OCI-LY1 (cell line): ENCODE measurements around the gene SRP72.

Experiments
- H2AFZ ChIP-seq: fragments of 200-600 bp; sonication (generic), shearing (Covaris generic); 2 replicates; pipeline ENCODE4 v1.6.0; 2014; ENCODE audit warnings: antibody characterized with exemption, mild to moderate bottlenecking, low read length
- H3F3A ChIP-seq: fragments of 200-600 bp; sonication (generic), shearing (Covaris generic); 2 replicates; pipeline ENCODE4 v1.6.0; 2014; ENCODE audit warnings: mild to moderate bottlenecking, antibody characterized with exemption, low read length, moderate library complexity; ENCODE audit not compliant: insufficient read depth
- H3K27ac ChIP-seq: fragments of 200-600 bp; sonication (generic); 2 replicates; pipeline ENCODE4 v1.5.1; 2014; ENCODE audit warnings: low read length, mixed run types, mild to moderate bottlenecking, low read depth; ENCODE audit not compliant: poor library complexity, severe bottlenecking
- H3K27me3 ChIP-seq: fragments of 200-600 bp; sonication (generic); 2 replicates; pipeline ENCODE4 v1.6.0; 2014; ENCODE audit warnings: antibody characterized with exemption, mild to moderate bottlenecking, low read length, moderate library complexity; ENCODE audit not compliant: insufficient read depth
- H3K36me3 ChIP-seq: fragments of 200-600 bp; sonication (generic); 2 replicates; pipeline ENCODE4 v1.6.1; 2014; ENCODE audit warnings: mild to moderate bottlenecking, antibody characterized with exemption, low read length, moderate library complexity, mixed read lengths; ENCODE audit not compliant: insufficient read depth
- H3K4me1 ChIP-seq: fragments of 200-600 bp; sonication (generic); 2 replicates; pipeline ENCODE4 v1.5.1; 2014; ENCODE audit warnings: mild to moderate bottlenecking, low read length, moderate library complexity; ENCODE audit not compliant: insufficient read depth, severe bottlenecking
- H3K4me2 ChIP-seq: fragments of 200-600 bp; sonication (generic), shearing (Covaris generic); 2 replicates; pipeline ENCODE4 v1.6.1; 2014; ENCODE audit warnings: low read length
- H3K4me3 ChIP-seq: fragments of 200-600 bp; sonication (generic); 2 replicates; pipeline ENCODE4 v1.5.1; 2014; ENCODE audit warnings: low read length, low read depth, mild to moderate bottlenecking, mixed read lengths; ENCODE audit not compliant: poor library complexity, severe bottlenecking
- H3K79me2 ChIP-seq: fragments of 200-600 bp; shearing (Covaris generic); 2 replicates; pipeline ENCODE4 v1.6.1; 2016; ENCODE audit warnings: mixed run types, low read length, mixed read lengths; ENCODE audit not compliant: insufficient read depth
- H3K9ac ChIP-seq: fragments of 200-600 bp; sonication (generic), shearing (Covaris generic); 2 replicates; pipeline ENCODE4 v1.6.1; 2014; ENCODE audit warnings: mild to moderate bottlenecking, low read length, mixed read lengths
- H3K9me2 ChIP-seq: fragments of 200-600 bp; sonication (generic), shearing (Covaris generic); 2 replicates; pipeline ENCODE4 v1.6.1; 2014; ENCODE audit warnings: low read depth, mild to moderate bottlenecking, low read length, mixed read lengths
- H3K9me3 ChIP-seq: fragments of 200-600 bp; shearing (Covaris generic); 2 replicates; pipeline ENCODE4 v1.6.1; 2014; ENCODE audit warnings: low read length, mixed read lengths
- H4K20me1 ChIP-seq: fragments of 200-600 bp; sonication (generic), shearing (Covaris generic); 2 replicates; pipeline ENCODE4 v1.6.0; 2016; ENCODE audit warnings: mild to moderate bottlenecking, low read length; ENCODE audit not compliant: insufficient read depth
- EZH2 ChIP-seq: fragments of 200-600 bp; sonication (generic), shearing (Covaris generic); IDR thresholded peaks from 2 replicates; pipeline ENCODE4 v1.8.0; 2017; ENCODE audit warnings: borderline replicate concordance, mixed run types, mild to moderate bottlenecking, antibody characterized with exemption, low read length, moderate library complexity, mixed read lengths
- TF ChIP-seq, protein P1 (sequence below): fragments of 200-600 bp; sonication (generic), shearing (Covaris generic); IDR thresholded peaks from 2 replicates; pipeline ENCODE4 v1.5.1; 2017; ENCODE audit warnings: mild to moderate bottlenecking, antibody characterized with exemption, low read length, moderate library complexity, mixed read lengths

Gene SRP72

DNA sequence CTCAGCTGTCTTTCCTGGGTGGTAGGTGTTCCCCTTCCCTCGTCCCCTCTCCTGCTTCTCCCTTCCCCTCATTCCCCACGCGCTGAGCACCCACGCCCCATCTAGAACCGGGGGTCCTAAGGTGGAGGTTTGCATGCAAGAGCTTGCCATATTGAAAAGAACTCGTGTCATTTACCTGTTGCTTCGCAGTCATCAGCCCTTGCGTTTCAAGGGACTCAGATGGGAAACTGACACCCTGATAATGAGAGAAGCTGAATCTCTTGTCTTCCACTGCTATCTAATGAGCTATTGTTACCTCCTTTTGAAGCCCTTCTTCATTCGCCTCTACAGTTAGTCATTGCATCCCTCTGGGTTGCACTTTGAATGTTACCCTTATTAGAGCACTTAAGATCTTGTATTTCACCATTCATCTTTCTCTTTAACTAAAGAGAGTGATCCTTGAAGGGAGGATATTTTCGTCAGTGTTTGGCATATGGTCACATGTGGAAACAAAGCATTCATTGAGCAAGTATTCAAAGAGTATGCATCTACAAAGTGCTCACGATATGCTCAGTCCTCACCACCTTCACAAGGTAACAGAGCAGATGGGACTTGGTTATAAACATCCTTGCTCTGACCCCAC lies 63.8 kb downstream of the SRP72 start:
- Histone ChIP-seq H3K4me2 (peak overlapping the region; percentile 79), H3K79me2 (no peaks in the 10 kb centered on the region), H3K4me3 (peak overlapping the region; percentile 60), H3K9me3 (no peaks in the 10 kb centered on the region), H3K36me3 (no peaks in the 10 kb centered on the region), H3K27ac (no peak overlapping the region), H3F3A (no peaks in the 10 kb centered on the region), H4K20me1 (no peaks in the 10 kb centered on the region), H3K4me1 (peaks cover 8% of the 10 kb centered on the region), H3K9ac (no peak overlapping the region), H3K27me3 (no peaks in the 10 kb centered on the region; the same call in 1 of the 2 replicates), H3K9me2 (no peaks in the 10 kb centered on the region), H2AFZ (no peak overlapping the region)
- TF ChIP-seq, protein P1, sequence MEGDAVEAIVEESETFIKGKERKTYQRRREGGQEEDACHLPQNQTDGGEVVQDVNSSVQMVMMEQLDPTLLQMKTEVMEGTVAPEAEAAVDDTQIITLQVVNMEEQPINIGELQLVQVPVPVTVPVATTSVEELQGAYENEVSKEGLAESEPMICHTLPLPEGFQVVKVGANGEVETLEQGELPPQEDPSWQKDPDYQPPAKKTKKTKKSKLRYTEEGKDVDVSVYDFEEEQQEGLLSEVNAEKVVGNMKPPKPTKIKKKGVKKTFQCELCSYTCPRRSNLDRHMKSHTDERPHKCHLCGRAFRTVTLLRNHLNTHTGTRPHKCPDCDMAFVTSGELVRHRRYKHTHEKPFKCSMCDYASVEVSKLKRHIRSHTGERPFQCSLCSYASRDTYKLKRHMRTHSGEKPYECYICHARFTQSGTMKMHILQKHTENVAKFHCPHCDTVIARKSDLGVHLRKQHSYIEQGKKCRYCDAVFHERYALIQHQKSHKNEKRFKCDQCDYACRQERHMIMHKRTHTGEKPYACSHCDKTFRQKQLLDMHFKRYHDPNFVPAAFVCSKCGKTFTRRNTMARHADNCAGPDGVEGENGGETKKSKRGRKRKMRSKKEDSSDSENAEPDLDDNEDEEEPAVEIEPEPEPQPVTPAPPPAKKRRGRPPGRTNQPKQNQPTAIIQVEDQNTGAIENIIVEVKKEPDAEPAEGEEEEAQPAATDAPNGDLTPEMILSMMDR = no peak
- no peak for TF ChIP-seq EZH2

DNA sequence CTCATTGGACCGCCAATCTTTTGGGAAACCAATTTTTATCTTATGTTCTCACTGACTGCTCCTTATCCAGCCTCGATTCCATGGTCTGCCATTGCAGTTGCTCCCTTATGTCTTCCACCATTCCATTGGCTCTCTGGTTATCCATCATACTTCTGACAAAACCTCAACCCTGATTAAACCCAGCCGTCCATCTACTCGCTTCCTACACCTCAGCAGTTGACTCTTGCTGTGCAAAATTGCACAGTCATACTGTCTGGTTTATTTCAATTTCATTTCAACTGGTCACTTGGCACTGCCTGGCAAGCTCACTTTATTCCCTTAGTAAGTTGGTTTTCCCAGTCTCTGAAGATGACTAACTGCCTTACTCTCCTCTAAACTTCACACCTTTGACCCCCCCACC lies 64.4 kb downstream of the SRP72 start:
- H3K4me2 ChIP-seq = no peak overlapping the region
- no peaks in the 10 kb centered on the region; the same call in 1 of the 2 replicates for H3K27me3 ChIP-seq

DNA sequence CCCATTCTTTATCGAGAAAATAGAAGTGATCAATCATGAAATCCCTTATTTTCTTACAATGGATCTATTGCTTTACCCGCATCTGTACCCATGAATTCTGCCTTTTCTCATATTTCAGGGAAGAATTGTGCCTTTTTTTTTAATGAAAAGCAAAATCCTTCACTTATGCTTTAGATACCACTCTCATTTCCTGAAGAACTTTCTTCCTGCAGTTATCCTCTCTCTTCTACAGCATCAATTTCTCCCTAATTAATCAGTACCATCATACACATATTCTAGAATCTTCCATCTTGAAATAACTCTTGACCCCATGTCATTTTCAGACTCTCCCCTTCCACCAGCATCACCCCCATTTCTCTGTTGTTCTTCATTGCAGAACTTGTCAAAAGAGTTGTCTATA lies 64.8 kb downstream of the SRP72 start:
- peaks cover 8% of the 10 kb centered on the region for H3K4me1 ChIP-seq
- TF ChIP-seq EZH2 = no peak
- TF ChIP-seq, protein P1 = no peak
- H3K79me2 ChIP-seq = no peaks in the 10 kb centered on the region
- no peaks in the 10 kb centered on the region for H3K9me3 ChIP-seq
- no peak overlapping the region for H3K4me2 ChIP-seq
- H3K27ac ChIP-seq = no peak overlapping the region
- no peaks in the 10 kb centered on the region; the same call in 1 of the 2 replicates for H3K27me3 ChIP-seq
- no peak overlapping the region for H3K9ac ChIP-seq
- H3K36me3 ChIP-seq = no peaks in the 10 kb centered on the region
- no peak overlapping the region for H2AFZ ChIP-seq
- H3K4me3 ChIP-seq = no peak overlapping the region
- no peaks in the 10 kb centered on the region for H3K9me2 ChIP-seq
- H3F3A ChIP-seq = no peaks in the 10 kb centered on the region
- H4K20me1 ChIP-seq = no peaks in the 10 kb centered on the region

More for the DNA sequence above, 64.4 kb downstream of the SRP72 start:
- Histone ChIP-seq H3K4me1 (peaks cover 8% of the 10 kb centered on the region), H3K9me2 (no peaks in the 10 kb centered on the region), H3F3A (no peaks in the 10 kb centered on the region), H3K36me3 (no peaks in the 10 kb centered on the region), H4K20me1 (no peaks in the 10 kb centered on the region), H2AFZ (no peak overlapping the region), H3K9me3 (no peaks in the 10 kb centered on the region), H3K4me3 (no peak overlapping the region), H3K79me2 (no peaks in the 10 kb centered on the region), H3K27ac (no peak overlapping the region), H3K9ac (no peak overlapping the region)
- no peak for TF ChIP-seq EZH2
- TF ChIP-seq, protein P1 = no peak
